ENCODE data around the gene TMEM181.
"Not testable (repeated sequence)": the region's sequence is repeated elsewhere in the genome, so short reads cannot be mapped to it uniquely, and the experiment has no call there.

TMEM181 gene

GRCh38 chr6:158631678-158632537 is 72.0 kb downstream of the TMEM181 start:
- DNase-seq = peak in 1 of 10 donors; percentile 74
- intact Hi-C loops (cut with DNase I) = no loop called here

GRCh38 chr6:158632538-158633119 is 72.7 kb downstream of the TMEM181 start:
- DNase-seq; intact Hi-C loops (cut with DNase I): not testable (repeated sequence)

- DNase-seq = no peak
- intact Hi-C loops (cut with DNase I) = no loop called here
Observed at GRCh38 chr6:158633127-158633526, 73.2 kb downstream of the TMEM181 start.

GRCh38 chr6:158634695-158635426 is 75.0 kb downstream of the TMEM181 start:
- intact Hi-C loops (cut with DNase I) = no loop called here
- no peak for DNase-seq

GRCh38 chr6:158635427-158636073 is 75.7 kb downstream of the TMEM181 start:
- no peak for DNase-seq
- intact Hi-C loops (cut with DNase I) = no loop called here

- no peak for DNase-seq
- intact Hi-C loops (cut with DNase I) = no loop called here
Observed at GRCh38 chr6:158636778-158637177, 76.9 kb downstream of the TMEM181 start.

GRCh38 chr6:158638324-158638854 is 78.5 kb downstream of the TMEM181 start:
- intact Hi-C loops (cut with DNase I) = no loop called here
- no peak for DNase-seq

DNA sequence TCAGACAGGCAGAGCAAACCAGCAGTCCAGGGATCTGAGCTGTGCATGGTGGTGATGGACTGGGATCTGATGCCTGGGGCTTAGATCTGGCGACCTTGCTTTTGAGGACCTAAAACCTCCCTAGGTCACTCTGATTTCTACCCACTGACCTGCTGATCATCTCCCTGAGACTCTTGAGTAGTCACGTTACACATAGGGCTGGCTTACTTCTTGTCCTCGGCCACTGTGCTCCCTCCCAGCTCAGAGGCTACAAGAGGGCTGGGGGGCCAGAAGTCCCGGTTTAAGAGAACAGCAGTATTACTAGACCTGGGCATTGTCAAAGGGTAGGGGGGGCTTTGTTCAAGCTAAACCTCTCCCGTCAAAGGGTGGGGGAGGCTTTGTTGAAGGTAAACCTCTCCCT is 79.2 kb downstream of the TMEM181 start:
- intact Hi-C loops (cut with DNase I) = no loop called here
- no peak for DNase-seq

DNA sequence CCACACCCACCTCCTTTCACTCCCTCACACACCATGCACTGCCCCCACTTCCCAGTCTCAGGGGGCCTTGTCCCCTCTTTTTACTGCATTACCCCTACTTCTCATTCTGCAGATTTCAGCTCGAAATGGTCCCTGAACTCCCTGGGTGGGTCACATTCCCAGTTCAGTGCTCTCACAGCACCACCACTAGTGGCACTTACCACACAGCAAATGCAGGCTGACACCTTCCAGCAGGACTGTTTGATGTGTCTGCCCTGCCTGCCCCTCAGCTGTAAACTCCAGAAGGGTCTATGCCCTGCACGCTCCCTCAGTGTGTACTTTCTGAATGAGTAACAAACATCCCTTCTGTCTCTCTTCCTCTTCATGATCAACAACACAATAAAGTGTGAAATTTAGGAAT is 80.6 kb downstream of the TMEM181 start:
- intact Hi-C loops (cut with DNase I) = no loop called here
- DNase-seq = no peak

- intact Hi-C loops (cut with DNase I) = no loop called here
- peak in 1 of 10 donors; percentile 26 for DNase-seq
Observed at GRCh38 chr6:158642097-158642601, 82.3 kb downstream of the TMEM181 start.

- intact Hi-C loops (cut with DNase I) = no loop called here
- no peak for DNase-seq
Observed at GRCh38 chr6:158643836-158644230, 83.9 kb downstream of the TMEM181 start.

DNA sequence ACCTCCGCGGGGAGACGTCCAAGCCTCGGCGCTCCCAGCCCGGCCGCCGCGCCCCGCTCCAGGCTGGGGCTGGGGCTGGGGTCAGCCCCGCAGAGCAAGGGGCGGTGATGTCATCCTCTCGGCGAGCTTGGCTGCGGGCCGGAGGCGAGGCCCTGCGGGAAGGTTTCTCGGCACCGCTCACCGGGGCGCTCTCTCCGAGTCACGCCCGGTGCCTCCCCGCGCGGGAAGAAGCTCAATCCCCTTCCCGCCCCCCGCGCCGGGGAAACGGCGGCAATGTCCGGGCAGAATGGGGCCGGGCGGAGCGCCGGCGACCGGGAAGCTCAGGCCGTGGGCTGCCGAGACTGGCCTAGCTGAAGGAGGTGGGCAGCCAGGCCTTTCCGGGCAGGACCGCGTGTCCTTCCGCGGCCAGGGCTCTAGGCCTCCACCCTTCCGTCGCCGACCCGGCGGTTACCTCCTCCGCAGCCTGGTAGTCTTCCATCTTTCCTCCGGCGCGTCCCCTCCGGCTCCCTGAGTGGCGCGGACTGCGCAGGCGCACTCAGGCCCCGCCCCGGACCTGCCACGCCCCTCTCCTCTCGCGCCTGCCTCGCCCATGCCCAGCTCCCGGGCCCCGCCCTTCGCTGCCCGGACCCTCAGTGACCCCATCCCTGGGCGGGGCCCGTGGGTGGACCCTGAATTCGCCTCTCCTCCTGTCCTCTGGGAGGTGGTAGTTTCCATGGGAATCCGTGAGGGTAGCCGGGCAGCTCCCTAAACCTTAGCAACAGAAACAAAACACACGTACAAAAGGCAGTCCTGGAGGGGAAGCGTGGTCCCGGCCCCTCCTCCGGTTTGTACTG is 84.6 kb downstream of the TMEM181 start, which contains the start of gene DYNLT1:
Gene DYNLT1, minus strand, starts transcription at position 513 of the 833 bp plus-strand sequence. Its CDS starts 35 bp downstream, at position 478.
- intact Hi-C loops (cut with DNase I) = no loop called here
- DNase-seq = peak; percentile 84 to 98 (median 89)

DNA sequence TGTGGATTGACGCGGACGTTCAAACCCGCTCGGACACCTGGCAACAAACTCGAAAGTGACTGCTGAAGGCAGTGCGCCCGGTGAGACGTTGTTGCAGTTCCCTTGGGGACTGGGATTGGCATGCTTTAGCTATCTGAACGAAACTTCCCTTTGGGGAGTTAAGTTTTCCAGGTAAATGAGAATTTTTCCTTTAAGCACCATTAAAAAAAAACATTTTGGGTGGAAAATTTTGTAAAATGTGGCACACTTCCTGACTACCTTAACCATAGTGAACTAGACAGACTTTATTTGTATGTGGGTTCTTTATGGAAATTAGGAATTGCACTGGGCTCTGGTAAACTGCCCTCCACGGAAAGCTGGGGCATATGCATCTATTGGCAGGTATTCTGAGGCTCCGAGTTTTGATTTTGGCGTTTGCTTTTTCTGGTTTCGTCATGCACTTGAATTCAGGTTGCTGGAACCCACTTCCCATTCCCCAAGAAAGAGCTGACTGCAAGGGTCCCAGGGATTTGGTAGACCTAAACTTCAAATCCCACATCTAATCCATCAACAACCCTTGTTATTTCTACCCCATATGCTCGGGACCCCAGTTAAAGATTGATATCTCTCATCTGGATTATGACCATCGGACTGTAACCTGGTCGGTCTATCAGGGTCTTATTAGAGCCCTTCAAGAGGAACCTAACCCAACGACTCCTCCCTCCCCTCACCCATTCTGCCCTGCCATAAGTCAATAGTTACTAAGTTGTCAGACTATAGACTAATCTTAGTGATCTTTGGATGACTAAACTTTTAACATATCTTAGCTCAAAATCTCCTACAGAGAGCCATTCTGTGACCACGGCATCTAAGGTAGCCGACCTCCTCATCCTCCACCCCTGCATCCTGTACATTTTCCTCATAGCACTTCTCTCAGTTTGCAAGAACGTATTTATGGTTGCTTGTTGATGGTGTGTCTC is 85.5 kb downstream of the TMEM181 start:
- intact Hi-C loops (cut with DNase I) = no loop called here

GRCh38 chr6:158646023-158646910 is 86.4 kb downstream of the TMEM181 start:
- DNase-seq = peak in 1 of 10 donors; percentile 10
- intact Hi-C loops (cut with DNase I) = no loop called here

More for the DNA sequence above, 85.5 kb downstream of the TMEM181 start:
- no peak for DNase-seq

GRCh38 chr6:158647501-158647900 is 87.6 kb downstream of the TMEM181 start:
- no peak for DNase-seq
- intact Hi-C loops (cut with DNase I) = no loop called here

DNA sequence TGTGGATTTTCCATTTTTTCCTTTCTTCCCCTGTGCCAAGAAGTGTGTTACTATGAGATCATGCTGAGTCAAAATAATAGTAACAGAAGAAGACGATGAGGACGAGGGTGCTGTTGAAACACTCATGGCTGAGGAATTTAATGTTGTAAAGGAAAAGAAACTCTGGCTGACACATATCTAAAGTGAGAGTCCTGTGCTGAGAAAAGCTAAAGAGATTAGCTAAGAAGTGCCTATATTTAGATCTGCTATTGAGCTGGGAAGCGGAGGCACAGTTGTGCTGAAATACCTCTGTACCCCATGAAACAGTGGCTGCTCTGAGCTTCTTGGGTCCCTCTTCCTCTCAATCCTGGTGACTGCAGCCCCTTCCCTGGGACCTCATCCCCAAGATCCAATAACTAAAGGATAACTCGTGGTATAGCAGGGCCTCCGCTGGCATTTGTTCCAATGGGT is 88.8 kb downstream of the TMEM181 start:
- DNase-seq = peak in 1 of 10 donors; percentile 16
- intact Hi-C loops (cut with DNase I) = no loop called here

All from posterior cingulate gyrus (tissue), 11 donors.